ENCODE results near the gene EID2. TPM values are rescaled to one million over a fixed set of nuclear protein-coding genes. Genes with fewer than 3 reads are reported as not detected.

The EID2 gene
- total and polyA plus RNA-seq, 12 donors, result 9.0 to 15.9 (median 12.2) TPM

DNA sequence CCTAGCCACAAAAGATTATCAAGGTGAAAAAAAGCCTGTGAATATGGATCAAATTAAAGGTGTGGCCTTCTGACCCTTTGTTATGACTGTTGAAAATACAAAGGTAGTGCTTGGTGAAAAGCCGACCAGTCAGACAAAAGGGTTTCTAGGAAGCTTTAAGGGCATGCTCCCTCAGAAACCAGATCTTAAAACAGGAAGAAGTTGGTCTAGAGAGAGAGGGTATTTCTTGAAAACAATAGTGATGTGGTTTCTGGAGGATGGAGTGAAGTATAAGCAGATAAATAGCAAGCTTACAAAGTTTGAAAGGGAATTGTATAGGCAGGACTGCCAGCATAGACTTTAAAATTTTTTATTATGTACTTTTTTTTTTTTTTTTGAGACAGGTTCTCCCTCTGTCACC, 5.0 kb upstream of the EID2 start:
- intact Hi-C loops (cut with DNase I), result loop anchor here in 1 of 10 donors (10.0 kb wide), 1 partner anchor 300 kb away; the partner anchor contains the start of gene FBL
- no peaks in the 10 kb centered on the region for H3K9me3 ChIP-seq
- DNase-seq, result no peak
- TF ChIP-seq, protein P1, sequence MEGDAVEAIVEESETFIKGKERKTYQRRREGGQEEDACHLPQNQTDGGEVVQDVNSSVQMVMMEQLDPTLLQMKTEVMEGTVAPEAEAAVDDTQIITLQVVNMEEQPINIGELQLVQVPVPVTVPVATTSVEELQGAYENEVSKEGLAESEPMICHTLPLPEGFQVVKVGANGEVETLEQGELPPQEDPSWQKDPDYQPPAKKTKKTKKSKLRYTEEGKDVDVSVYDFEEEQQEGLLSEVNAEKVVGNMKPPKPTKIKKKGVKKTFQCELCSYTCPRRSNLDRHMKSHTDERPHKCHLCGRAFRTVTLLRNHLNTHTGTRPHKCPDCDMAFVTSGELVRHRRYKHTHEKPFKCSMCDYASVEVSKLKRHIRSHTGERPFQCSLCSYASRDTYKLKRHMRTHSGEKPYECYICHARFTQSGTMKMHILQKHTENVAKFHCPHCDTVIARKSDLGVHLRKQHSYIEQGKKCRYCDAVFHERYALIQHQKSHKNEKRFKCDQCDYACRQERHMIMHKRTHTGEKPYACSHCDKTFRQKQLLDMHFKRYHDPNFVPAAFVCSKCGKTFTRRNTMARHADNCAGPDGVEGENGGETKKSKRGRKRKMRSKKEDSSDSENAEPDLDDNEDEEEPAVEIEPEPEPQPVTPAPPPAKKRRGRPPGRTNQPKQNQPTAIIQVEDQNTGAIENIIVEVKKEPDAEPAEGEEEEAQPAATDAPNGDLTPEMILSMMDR (IDR thresholded peaks at IDR 0.05), result no peak
- no peak for ATAC-seq
- H3K36me3 ChIP-seq, result no peaks in the 10 kb centered on the region
- H3K4me3 ChIP-seq, result no peak overlapping the region
- peaks cover 0 to 12% (median 6%) of the 10 kb centered on the region in 9 donors for H3K4me1 ChIP-seq
- WGBS, 2 donors, result 52 to 76% methylated on average over 1 of the region's 1 CpG
- H3K27ac ChIP-seq, result no peak overlapping the region
- H3K27me3 ChIP-seq, result peaks cover 0 to 15% (median 0%) of the 10 kb centered on the region in 7 donors

DNA sequence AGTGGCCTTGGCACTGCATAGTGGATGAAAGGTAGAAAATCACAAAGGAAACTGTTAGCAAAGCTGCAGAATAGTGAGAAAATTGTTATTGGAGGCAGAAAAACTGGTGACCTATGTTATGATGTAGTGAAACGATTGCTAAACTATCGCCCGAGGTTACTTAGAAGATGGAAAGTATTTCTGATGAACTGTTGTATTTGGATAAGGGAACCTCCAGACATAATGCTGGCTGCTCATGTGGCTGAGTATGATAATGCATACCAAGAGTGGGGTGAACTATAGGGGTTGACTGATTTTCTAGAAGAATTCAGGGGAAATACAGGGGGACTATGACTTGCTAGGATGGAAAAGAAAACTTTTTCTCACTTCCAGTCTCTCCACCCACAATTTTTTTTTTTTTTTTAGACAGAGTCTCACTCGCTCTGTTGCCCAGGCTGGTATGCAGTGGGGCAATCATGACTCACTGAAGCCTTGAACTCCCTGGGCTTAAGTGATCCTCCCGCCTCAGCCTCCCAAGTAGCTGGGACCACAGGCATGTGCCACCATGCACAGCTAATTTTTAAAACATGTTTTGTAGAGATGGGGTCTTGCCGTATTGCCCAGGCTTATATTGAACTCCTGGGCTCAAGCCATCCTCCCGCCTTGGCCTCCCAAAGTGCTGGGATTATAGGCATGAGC, 4.4 kb upstream of the EID2 start:
- intact Hi-C loops (cut with DNase I), result loop anchor here in 1 of 10 donors (10.0 kb wide), 1 partner anchor 300 kb away; the partner anchor contains the start of gene FBL
- H3K27ac ChIP-seq, result no peak overlapping the region
- H3K9me3 ChIP-seq, result no peaks in the 10 kb centered on the region
- no peak for ATAC-seq
- H3K36me3 ChIP-seq, result no peaks in the 10 kb centered on the region
- H3K4me1 ChIP-seq, result peaks cover 0 to 12% (median 6%) of the 10 kb centered on the region in 9 donors
- 89 to 91% methylated on average over 7 of the region's 7 CpGs for WGBS, 2 donors
- H3K27me3 ChIP-seq, result peaks cover 0 to 15% (median 0%) of the 10 kb centered on the region in 7 donors
- TF ChIP-seq, protein P1 (IDR thresholded peaks at IDR 0.05), result no peak
- H3K4me3 ChIP-seq, result no peak overlapping the region
- no peak for DNase-seq

DNA sequence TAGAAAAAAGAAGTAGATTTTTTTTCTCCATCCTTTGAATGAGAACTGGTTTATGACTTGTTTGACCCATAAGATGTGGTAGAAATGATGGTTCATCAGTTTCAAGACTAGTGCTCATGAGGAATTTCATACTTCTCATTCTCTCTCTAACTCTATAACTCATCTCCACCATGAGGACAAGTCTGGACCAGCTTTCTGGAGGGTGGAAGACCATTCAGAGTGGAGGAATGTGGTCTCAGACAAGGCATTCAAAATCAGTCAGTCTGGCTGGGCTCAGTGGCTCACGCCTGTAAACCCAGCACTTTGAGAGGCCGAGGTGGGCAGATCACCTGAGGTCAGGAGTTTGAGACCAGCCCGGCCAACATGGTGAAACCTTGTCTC, 3.5 kb upstream of the EID2 start:
- WGBS, 2 donors, result 83 to 87% methylated on average over 3 of the region's 3 CpGs
- H3K36me3 ChIP-seq, result no peaks in the 10 kb centered on the region
- no peak overlapping the region for H3K27ac ChIP-seq
- H3K4me1 ChIP-seq, result peaks cover 0 to 21% (median 14%) of the 10 kb centered on the region in 9 donors
- intact Hi-C loops (cut with DNase I), result loop anchor here in 1 of 10 donors (10.0 kb wide), 1 partner anchor 301 kb away; the partner anchor contains the start of gene FBL
- H3K4me3 ChIP-seq, result no peak overlapping the region
- ATAC-seq, result no peak
- TF ChIP-seq, protein P1 (IDR thresholded peaks at IDR 0.05), result no peak
- DNase-seq, result no peak
- H3K9me3 ChIP-seq, result no peaks in the 10 kb centered on the region
- peaks cover 0 to 15% (median 0%) of the 10 kb centered on the region in 7 donors for H3K27me3 ChIP-seq

DNA sequence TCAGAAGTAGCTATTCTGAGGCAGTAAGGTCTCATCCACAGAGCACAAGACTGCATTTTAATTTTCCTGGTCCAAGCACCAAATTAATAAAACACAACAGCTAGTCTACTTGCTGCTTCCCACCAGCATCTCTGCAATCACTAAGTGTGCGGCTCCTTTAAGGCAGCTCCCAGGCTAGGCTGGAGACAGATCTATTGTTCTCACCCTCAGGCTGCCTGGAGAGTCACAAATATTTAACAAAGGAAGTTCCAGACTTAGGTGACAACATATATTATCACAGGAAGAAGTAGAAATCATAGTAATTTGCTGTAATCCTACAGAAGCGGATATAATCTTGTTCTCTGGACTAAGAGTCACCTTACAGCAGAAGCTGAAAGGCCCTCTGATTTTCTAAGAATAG, 2.2 kb upstream of the EID2 start:
- 46 to 55% methylated on average over 2 of the region's 2 CpGs for WGBS, 2 donors
- TF ChIP-seq, protein P1 (IDR thresholded peaks at IDR 0.05), result no peak
- H3K36me3 ChIP-seq, result no peaks in the 10 kb centered on the region
- no peak for DNase-seq
- peaks cover 0 to 15% (median 0%) of the 10 kb centered on the region in 7 donors for H3K27me3 ChIP-seq
- H3K4me3 ChIP-seq, result no peak overlapping the region
- ATAC-seq, result no peak
- no peaks in the 10 kb centered on the region for H3K9me3 ChIP-seq
- intact Hi-C loops (cut with DNase I), result loop anchor here in 1 of 10 donors (10.0 kb wide), 1 partner anchor 303 kb away; the partner anchor contains the start of gene FBL
- peaks cover 0 to 32% (median 23%) of the 10 kb centered on the region in 9 donors for H3K4me1 ChIP-seq
- H3K27ac ChIP-seq, result peak overlapping the region in 2 of 10 donors; percentile 20 to 37

Data from heart right ventricle (tissue), 16 donors.